K562 (cell line): ENCODE results near the gene TRMT2A. TPM values are rescaled to one million over a fixed set of nuclear protein-coding genes. Genes with fewer than 3 reads are reported as not detected.

Experiments used
- CHD2 ChIP-seq: IDR thresholded peaks from 2 replicates; pipeline ENCODE4 v1.6.1; 2011; ENCODE audit warnings: low read depth, low read length
- KLF10 ChIP-seq: fragments of 250-450 bp; sonication (Bioruptor Pico); IDR thresholded peaks from 2 replicates; pipeline ENCODE4 v1.6.1; 2021; ENCODE audit warnings: matching md5 sums
- NR4A1 ChIP-seq, 2 experiments: fragments of 250-450 bp in 1 of 2; fragments of 450-650 bp in 1 of 2; sonication (Bioruptor Pico) in 1 of 2; IDR thresholded peaks; 2 replicates each; pipeline versions ENCODE4 v1.4.0 to v1.6.1; 2016 to 2020; ENCODE audit warnings: mild to moderate bottlenecking in 2 of 2, missing compliant biosample characterization in 1 of 2, missing genetic modification characterization in 1 of 2, moderate library complexity in 1 of 2
- POLR2AphosphoS5 ChIP-seq: IDR thresholded peaks from 2 replicates; pipeline ENCODE4 v1.6.1; 2011; ENCODE audit warnings: mild to moderate bottlenecking, low read depth, low read length, moderate library complexity; ENCODE audit not compliant: control insufficient read depth, insufficient read depth
- ZBTB7A ChIP-seq: IDR thresholded peaks from 2 replicates; pipeline ENCODE4 v1.6.1; 2011; ENCODE audit warnings: low read depth, mild to moderate bottlenecking, low read length, moderate library complexity, borderline replicate concordance; ENCODE audit not compliant: control insufficient read depth
- ZNF134 ChIP-seq: fragments of 250-450 bp; sonication (Bioruptor Pico); conservative IDR thresholded peaks from 2 replicates; pipeline ENCODE4 v1.4.0; 2020
- ZNF830 ChIP-seq: fragments of 250-450 bp; sonication (Bioruptor Pico); IDR thresholded peaks from 2 replicates; pipeline ENCODE4 v1.5.0; 2021; ENCODE audit warnings: mild to moderate bottlenecking
- polyA plus RNA-seq, 8 experiments: library from polyadenylated mRNA; depleted of rRNA in 4 of 8; stranded (reverse) in 5 of 8; unstranded in 3 of 8; fragments of >200 nt; fragmentation: Nextera tagmentation in 2 of 8; fragmentation: Illumina TruSeq in 1 of 8; extraction: Ambion mirVana in 2 of 8; extraction: Trizol in 1 of 8; gene quantifications; 2 replicates each; pipeline versions ENCODE4 v1.2.1 to v1.2.3, GENCODE V29; 2011 to 2014; ENCODE audit warnings: inconsistent platforms in 1 of 8, missing spikeins in 1 of 8
- total RNA-seq, 7 experiments: library from RNA; depleted of rRNA in 6 of 7; stranded (reverse); fragments of >200 nt in 6 of 7; fragmentation: Illumina TruSeq in 2 of 7; extraction: Trizol in 2 of 7; gene quantifications; 2 replicates each; pipeline versions ENCODE4 v1.2.1 to v1.2.3, GENCODE V29; 2011 to 2021; ENCODE audit warnings: low replicate concordance in 1 of 7
- TF ChIP-seq, protein P1 (sequence below): fragments of 450-650 bp; IDR thresholded peaks from 2 replicates; pipeline ENCODE4 v1.6.1; 2016; ENCODE audit warnings: mild to moderate bottlenecking
- TF ChIP-seq, protein P2 (sequence below): conservative IDR thresholded peaks from 2 replicates; pipeline ENCODE4 v1.6.1; 2011; ENCODE audit warnings: low read depth, mild to moderate bottlenecking, low read length; ENCODE audit not compliant: control insufficient read depth
- TF ChIP-seq, protein P3 (sequence below): sonication (generic); formaldehyde crosslinking; IDR thresholded peaks from 2 replicates; pipeline ENCODE4 v1.8.1; 2022; ENCODE audit warnings: missing genetic modification reagents
- TF ChIP-seq, protein P4 (sequence below), 3 experiments: IDR thresholded peaks in 2 of 3; conservative IDR thresholded peaks in 1 of 3; 2 replicates each; pipeline ENCODE4 v1.5.1; 2011 to 2012; ENCODE audit warnings: low read length in 3 of 3, mild to moderate bottlenecking in 3 of 3, control low read depth in 2 of 3, improper control_type of control experiment in 1 of 3, inconsistent platforms in 1 of 3, low read depth in 1 of 3, mixed read lengths in 1 of 3, moderate library complexity in 1 of 3; ENCODE audit not compliant: insufficient read depth in 2 of 3

The TRMT2A gene
- total and polyA plus RNA-seq, 9 of the 15 experiments (the other 6 are each of a cell fraction or from before 2014, with no cell fraction given): 1.6 to 265 (median 140) TPM

DNA sequence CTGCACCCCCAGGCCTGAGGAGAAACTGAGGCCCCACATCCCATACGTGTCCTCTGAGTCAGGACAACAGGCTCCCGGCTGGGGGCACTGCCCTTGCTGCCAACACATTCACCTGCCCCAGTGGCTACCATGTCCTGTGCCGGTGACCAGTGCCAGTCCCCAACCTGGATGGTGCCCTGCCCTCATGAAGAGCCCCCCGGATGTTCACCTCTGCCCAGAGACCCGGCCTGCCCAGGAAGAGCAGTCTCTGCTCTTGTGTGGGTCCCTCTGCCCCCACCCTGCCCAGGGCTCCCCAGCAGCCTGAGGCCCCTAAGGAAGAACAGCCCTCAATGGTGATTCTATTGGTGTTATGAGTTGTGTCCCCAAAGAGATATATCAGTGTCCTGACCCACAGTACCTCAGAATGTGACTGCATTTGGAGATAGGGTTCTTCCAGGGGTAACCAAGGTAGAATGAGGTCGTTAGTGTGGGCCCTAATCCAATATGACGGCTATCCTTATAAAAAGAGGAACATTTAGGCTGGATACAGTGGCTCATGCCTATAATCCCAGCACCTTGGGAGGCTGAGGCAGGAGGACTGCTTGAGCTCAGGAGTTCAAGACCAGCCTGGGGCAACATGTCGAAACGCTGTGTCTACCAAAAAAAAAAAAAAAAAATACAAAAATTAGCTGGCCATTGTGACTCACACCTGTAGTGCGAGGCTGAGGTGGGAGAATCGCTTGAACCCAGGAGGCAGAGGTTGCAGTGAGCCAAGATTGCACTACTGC lies 50.2 kb downstream of the TRMT2A start (continued):
- TF ChIP-seq, protein P1, sequence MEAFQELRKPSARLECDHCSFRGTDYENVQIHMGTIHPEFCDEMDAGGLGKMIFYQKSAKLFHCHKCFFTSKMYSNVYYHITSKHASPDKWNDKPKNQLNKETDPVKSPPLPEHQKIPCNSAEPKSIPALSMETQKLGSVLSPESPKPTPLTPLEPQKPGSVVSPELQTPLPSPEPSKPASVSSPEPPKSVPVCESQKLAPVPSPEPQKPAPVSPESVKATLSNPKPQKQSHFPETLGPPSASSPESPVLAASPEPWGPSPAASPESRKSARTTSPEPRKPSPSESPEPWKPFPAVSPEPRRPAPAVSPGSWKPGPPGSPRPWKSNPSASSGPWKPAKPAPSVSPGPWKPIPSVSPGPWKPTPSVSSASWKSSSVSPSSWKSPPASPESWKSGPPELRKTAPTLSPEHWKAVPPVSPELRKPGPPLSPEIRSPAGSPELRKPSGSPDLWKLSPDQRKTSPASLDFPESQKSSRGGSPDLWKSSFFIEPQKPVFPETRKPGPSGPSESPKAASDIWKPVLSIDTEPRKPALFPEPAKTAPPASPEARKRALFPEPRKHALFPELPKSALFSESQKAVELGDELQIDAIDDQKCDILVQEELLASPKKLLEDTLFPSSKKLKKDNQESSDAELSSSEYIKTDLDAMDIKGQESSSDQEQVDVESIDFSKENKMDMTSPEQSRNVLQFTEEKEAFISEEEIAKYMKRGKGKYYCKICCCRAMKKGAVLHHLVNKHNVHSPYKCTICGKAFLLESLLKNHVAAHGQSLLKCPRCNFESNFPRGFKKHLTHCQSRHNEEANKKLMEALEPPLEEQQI: no peak
- TF ChIP-seq, protein P2, sequence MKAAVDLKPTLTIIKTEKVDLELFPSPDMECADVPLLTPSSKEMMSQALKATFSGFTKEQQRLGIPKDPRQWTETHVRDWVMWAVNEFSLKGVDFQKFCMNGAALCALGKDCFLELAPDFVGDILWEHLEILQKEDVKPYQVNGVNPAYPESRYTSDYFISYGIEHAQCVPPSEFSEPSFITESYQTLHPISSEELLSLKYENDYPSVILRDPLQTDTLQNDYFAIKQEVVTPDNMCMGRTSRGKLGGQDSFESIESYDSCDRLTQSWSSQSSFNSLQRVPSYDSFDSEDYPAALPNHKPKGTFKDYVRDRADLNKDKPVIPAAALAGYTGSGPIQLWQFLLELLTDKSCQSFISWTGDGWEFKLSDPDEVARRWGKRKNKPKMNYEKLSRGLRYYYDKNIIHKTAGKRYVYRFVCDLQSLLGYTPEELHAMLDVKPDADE: peak; percentile 31; the same call in 1 of the 2 replicates
- TF ChIP-seq NR4A1 (CRISPR knock-in tag; IDR thresholded peaks at IDR 0.05) (0 out of 2 replicates have a peak, but pooled peaks have one; percentile 1), NR4A1 (tag; IDR thresholded peaks at IDR 0.05) (no peak), POLR2AphosphoS5 (0 out of 2 replicates have a peak, but pooled peaks have one; percentile 10), ZNF134 (CRISPR knock-in tag) (no peak), CHD2 (0 out of 2 replicates have a peak, but pooled peaks have one; percentile 11), ZBTB7A (0 out of 2 replicates have a peak, but pooled peaks have one; percentile 31), ZNF830 (CRISPR knock-in tag) (0 out of 2 replicates have a peak, but pooled peaks have one; percentile 9), KLF10 (peak; percentile 70; the same call in 1 of the 2 replicates)
- TF ChIP-seq, protein P3, sequence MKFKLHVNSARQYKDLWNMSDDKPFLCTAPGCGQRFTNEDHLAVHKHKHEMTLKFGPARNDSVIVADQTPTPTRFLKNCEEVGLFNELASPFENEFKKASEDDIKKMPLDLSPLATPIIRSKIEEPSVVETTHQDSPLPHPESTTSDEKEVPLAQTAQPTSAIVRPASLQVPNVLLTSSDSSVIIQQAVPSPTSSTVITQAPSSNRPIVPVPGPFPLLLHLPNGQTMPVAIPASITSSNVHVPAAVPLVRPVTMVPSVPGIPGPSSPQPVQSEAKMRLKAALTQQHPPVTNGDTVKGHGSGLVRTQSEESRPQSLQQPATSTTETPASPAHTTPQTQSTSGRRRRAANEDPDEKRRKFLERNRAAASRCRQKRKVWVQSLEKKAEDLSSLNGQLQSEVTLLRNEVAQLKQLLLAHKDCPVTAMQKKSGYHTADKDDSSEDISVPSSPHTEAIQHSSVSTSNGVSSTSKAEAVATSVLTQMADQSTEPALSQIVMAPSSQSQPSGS (CRISPR knock-in tag): no peak
- TF ChIP-seq, protein P4, sequence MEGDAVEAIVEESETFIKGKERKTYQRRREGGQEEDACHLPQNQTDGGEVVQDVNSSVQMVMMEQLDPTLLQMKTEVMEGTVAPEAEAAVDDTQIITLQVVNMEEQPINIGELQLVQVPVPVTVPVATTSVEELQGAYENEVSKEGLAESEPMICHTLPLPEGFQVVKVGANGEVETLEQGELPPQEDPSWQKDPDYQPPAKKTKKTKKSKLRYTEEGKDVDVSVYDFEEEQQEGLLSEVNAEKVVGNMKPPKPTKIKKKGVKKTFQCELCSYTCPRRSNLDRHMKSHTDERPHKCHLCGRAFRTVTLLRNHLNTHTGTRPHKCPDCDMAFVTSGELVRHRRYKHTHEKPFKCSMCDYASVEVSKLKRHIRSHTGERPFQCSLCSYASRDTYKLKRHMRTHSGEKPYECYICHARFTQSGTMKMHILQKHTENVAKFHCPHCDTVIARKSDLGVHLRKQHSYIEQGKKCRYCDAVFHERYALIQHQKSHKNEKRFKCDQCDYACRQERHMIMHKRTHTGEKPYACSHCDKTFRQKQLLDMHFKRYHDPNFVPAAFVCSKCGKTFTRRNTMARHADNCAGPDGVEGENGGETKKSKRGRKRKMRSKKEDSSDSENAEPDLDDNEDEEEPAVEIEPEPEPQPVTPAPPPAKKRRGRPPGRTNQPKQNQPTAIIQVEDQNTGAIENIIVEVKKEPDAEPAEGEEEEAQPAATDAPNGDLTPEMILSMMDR (IDR thresholded peaks at IDR 0.05 in 2 of 3, conservative IDR thresholded peaks at IDR 0.05 in 1 of 3; ENCODE audit: insufficient read depth in 2 of 3, low read depth in 1 of 3, low read length in 3 of 3): 0 out of 6 replicates have a peak, but pooled peaks of 1 of the 3 experiments have one; percentile 3
